ENCODE measurements around the gene LAMC3.

DNA sequence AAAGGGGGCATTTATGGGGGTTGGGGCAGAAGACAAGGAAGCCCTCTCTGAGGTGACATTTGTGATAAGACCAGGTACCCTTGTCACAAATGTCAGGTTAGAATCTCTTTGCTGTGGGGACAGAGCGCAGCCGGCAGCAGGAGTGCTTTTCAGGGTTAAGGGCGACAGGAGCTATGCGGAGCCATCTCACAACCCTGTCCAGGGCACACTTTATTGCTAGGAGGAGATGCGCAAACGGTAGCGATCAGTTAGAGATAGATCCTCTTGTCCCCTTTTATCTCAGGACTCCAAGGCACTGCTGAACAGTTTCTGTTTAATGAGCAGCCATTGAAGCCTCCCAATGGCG is 438 bp upstream of the LAMC3 start:
- TF ChIP-seq BHLHE40 (IDR thresholded peaks at IDR 0.05; ENCODE audit: borderline replicate concordance) (no peak), CTBP1 (IDR thresholded peaks at IDR 0.05; ENCODE audit: borderline replicate concordance) (no peak), SP1 (IDR thresholded peaks at IDR 0.05) (no peak), LEF1 (IDR thresholded peaks at IDR 0.05; ENCODE audit: borderline replicate concordance) (no peak), FOXK2 (IDR thresholded peaks at IDR 0.05) (no peak), ZNF384 (IDR thresholded peaks at IDR 0.05) (no peak), ARNT (IDR thresholded peaks at IDR 0.05) (no peak)

Measured in HEK293T (cell line).